ENCODE results near the gene CACNA1H. TPM values are rescaled to one million over a fixed set of nuclear protein-coding genes. Genes with fewer than 3 reads are reported as not detected.
"Not testable (repeated sequence)": the region's sequence is repeated elsewhere in the genome, so short reads cannot be mapped to it uniquely, and the experiment has no call there.

CACNA1H gene
- total RNA-seq, 3 donors from 2014 or later (not counting 1 experiment from before 2014, with no cell fraction given), result 1.1 to 1.5 (median 1.3) TPM

GRCh38 chr16:1265826-1266225 is 112.9 kb downstream of the CACNA1H start:
- Histone ChIP-seq H3K36me3 (ENCODE audit: control insufficient read depth, insufficient read depth, low read length) (no peaks in the 10 kb centered on the region), H3K9me3 (ENCODE audit: control insufficient read depth, insufficient read depth, low read length) (no peaks in the 10 kb centered on the region), H3K4me3 (ENCODE audit: low read length) (no peak overlapping the region), H3K27ac (ENCODE audit: low read length) (no peak overlapping the region), H3K27me3 (ENCODE audit: control insufficient read depth, insufficient read depth, low read length) (peaks cover 5% of the 10 kb centered on the region), H3K4me1 (ENCODE audit: control insufficient read depth, insufficient read depth, low read length) (no peaks in the 10 kb centered on the region)
- DNase-seq (no peak), ATAC-seq (no peak)
- 90% methylated on average over 19 of the region's 19 CpGs for WGBS (ENCODE audit: insufficient coverage)
- TF ChIP-seq, protein P1, sequence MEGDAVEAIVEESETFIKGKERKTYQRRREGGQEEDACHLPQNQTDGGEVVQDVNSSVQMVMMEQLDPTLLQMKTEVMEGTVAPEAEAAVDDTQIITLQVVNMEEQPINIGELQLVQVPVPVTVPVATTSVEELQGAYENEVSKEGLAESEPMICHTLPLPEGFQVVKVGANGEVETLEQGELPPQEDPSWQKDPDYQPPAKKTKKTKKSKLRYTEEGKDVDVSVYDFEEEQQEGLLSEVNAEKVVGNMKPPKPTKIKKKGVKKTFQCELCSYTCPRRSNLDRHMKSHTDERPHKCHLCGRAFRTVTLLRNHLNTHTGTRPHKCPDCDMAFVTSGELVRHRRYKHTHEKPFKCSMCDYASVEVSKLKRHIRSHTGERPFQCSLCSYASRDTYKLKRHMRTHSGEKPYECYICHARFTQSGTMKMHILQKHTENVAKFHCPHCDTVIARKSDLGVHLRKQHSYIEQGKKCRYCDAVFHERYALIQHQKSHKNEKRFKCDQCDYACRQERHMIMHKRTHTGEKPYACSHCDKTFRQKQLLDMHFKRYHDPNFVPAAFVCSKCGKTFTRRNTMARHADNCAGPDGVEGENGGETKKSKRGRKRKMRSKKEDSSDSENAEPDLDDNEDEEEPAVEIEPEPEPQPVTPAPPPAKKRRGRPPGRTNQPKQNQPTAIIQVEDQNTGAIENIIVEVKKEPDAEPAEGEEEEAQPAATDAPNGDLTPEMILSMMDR (IDR thresholded peaks at IDR 0.05), result no peak
- H3K27me3 Mint-ChIP-seq (ENCODE audit: low read depth in 2 of 2), result peaks cover under 1 to 10% of the 10 kb centered on the region in 2 donors
- no peaks in the 10 kb centered on the region for H3K9me3 Mint-ChIP-seq
- intact Hi-C loops (cut with micrococcal nuclease), result no loop called here
- H3K4me1 Mint-ChIP-seq, result no peaks in the 10 kb centered on the region
- no peak overlapping the region for H3K4me3 Mint-ChIP-seq
- no peaks in the 10 kb centered on the region for H3K36me3 Mint-ChIP-seq
- H3K27ac Mint-ChIP-seq, result no peak overlapping the region

DNA sequence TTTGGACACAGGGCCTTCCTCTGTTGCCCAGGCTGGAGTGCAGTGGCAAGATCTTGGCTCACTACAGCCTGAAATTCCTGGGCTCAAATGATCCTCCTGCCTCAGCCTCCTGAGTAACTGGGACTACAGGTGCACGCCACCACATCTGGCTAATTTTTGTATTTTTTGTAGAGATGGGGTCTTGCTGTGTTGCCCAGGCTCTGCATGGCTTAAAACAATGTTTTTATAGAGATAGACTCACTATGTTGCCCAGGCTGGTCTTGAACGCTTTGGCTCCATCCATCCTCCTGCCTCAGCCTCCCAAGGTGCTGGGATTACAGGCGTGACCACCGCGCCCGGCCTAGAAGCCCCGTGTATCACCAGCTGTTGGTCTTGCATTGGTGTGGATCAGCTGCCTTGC is 116.5 kb downstream of the CACNA1H start:
- H3K4me1 Mint-ChIP-seq; H3K27ac Mint-ChIP-seq; H3K27me3 ChIP-seq (ENCODE audit: control insufficient read depth, insufficient read depth, low read length); H3K27ac ChIP-seq (ENCODE audit: low read length); H3K36me3 ChIP-seq (ENCODE audit: control insufficient read depth, insufficient read depth, low read length); DNase-seq; H3K4me1 ChIP-seq (ENCODE audit: control insufficient read depth, insufficient read depth, low read length); ATAC-seq; H3K4me3 Mint-ChIP-seq; H3K9me3 Mint-ChIP-seq; intact Hi-C loops (cut with micrococcal nuclease); H3K9me3 ChIP-seq (ENCODE audit: control insufficient read depth, insufficient read depth, low read length); H3K4me3 ChIP-seq (ENCODE audit: low read length); H3K36me3 Mint-ChIP-seq: not testable (repeated sequence)
- WGBS (ENCODE audit: insufficient coverage), result 91% methylated on average over 7 of the region's 7 CpGs
- H3K27me3 Mint-ChIP-seq (ENCODE audit: low read depth in 2 of 2), result peaks cover 0 to 15% of the 10 kb centered on the region in 2 donors

GRCh38 chr16:1271380-1271723 is 118.4 kb downstream of the CACNA1H start:
- Mint-ChIP-seq H3K4me3 (no peak overlapping the region), H3K4me1 (peaks cover 0 to 10% of the 10 kb centered on the region in 2 donors), H3K27me3 (ENCODE audit: low read depth in 2 of 2) (peaks cover 0 to 17% of the 10 kb centered on the region in 2 donors), H3K36me3 (no peaks in the 10 kb centered on the region), H3K9me3 (no peaks in the 10 kb centered on the region), H3K27ac (no peak overlapping the region)
- DNase-seq, result no peak
- intact Hi-C loops (cut with micrococcal nuclease), result no loop called here
- peaks cover 5% of the 10 kb centered on the region for H3K4me1 ChIP-seq (ENCODE audit: control insufficient read depth, insufficient read depth, low read length)
- no peaks in the 10 kb centered on the region for H3K27me3 ChIP-seq (ENCODE audit: control insufficient read depth, insufficient read depth, low read length)
- TF ChIP-seq, protein P1 (IDR thresholded peaks at IDR 0.05), result no peak
- no peaks in the 10 kb centered on the region for H3K36me3 ChIP-seq (ENCODE audit: control insufficient read depth, insufficient read depth, low read length)
- H3K9me3 ChIP-seq (ENCODE audit: control insufficient read depth, insufficient read depth, low read length), result no peaks in the 10 kb centered on the region
- H3K4me3 ChIP-seq (ENCODE audit: low read length), result no peak overlapping the region
- ATAC-seq, result no peak
- WGBS (ENCODE audit: insufficient coverage), result 79% methylated on average over 12 of the region's 12 CpGs
- H3K27ac ChIP-seq (ENCODE audit: low read length), result no peak overlapping the region

Other genes starting within 250 kb of the CACNA1H start
- gene LMF1, start 182.1 kb upstream of the CACNA1H start, total RNA-seq, result 10 to 100 TPM; 28.2 to 42.2 (median 41.2) TPM
- not detected for gene SOX8, start 171.3 kb upstream of the CACNA1H start, total RNA-seq
- gene SSTR5, start 80.4 kb upstream of the CACNA1H start, total RNA-seq, result not detected
- not detected for gene C1QTNF8, start 56.9 kb upstream of the CACNA1H start, total RNA-seq
- under 1 TPM in 1 of 3 donors, not detected in 2; 0.40 TPM for gene TPSG1, start 72.2 kb downstream of the CACNA1H start, total RNA-seq
- 10 to 100 TPM in 1 of 3 donors, not detected in 2; 12.6 TPM for gene TPSB2, start 77.1 kb downstream of the CACNA1H start, total RNA-seq
- 10 to 100 TPM in 1 of 3 donors, under 1 TPM in 1, not detected in 1; 0.82 to 13.4 TPM for gene TPSAB1, start 87.6 kb downstream of the CACNA1H start, total RNA-seq
- gene TPSD1, start 103.0 kb downstream of the CACNA1H start, total RNA-seq, result 1 to 10 TPM in 1 of 3 donors, not detected in 2; 3.2 TPM
- gene UBE2I, start 156.5 kb downstream of the CACNA1H start, total RNA-seq, result 100 to 1,000 TPM; 367 to 412 (median 383) TPM
- 10 to 100 TPM; 17.7 to 21.7 (median 19.9) TPM for gene BAIAP3, start 180.5 kb downstream of the CACNA1H start, total RNA-seq
- gene TSR3, start 198.8 kb downstream of the CACNA1H start, total RNA-seq, result 10 to 100 TPM; 29.4 to 34.7 (median 29.7) TPM
- gene GNPTG, start 198.8 kb downstream of the CACNA1H start, total RNA-seq, result 10 to 100 TPM; 58.7 to 65.9 (median 62.0) TPM

All from natural killer cell (primary cell).